GM12873 (cell line): ENCODE data around the gene DOCK1.

Source experiments
- TF ChIP-seq, protein P1 (sequence below): IDR thresholded peaks from 2 replicates; pipeline ENCODE4 v1.5.1; 2012; ENCODE audit warnings: low read depth, mild to moderate bottlenecking, moderate library complexity, low read length, control low read depth; ENCODE audit not compliant: insufficient read depth; ENCODE audit errors: missing control alignments

The DOCK1 gene

DNA sequence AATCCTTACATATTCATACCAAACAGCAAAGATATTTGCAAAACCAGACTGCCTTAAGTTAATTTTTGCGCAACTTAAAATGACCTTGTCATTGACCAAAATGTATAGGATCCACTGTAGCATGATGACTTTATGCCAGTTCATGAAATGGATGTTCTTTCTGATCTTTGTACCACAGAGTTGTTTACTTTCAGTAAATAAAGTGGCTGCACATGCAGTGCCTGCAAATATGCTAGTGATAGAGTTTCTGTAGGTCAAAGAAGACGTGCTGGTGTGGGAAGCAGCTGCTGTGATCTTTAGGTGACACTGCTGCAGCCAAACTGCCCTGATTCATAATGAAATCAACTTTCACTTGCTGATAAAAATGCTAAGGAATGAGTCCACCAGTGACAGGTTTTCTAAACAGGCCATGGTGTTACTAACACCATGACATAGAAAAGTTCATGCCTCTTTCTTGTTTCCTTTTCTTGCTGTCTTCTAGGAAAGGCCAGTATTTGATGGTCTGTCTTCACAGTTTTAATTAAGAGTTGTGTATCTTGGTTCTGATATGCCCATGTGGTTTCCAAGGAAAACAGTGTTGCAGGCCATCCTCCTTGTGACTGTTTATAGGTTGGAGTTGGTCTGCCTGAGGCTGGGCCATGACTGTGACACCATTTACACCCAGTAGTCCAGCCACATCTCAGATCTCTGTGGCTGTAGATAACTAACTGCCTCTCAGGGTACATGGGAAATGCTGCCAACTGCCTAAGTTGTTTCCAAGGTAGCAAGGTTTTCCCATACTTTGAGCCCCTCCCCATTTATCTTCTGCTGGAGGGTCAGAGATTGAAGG is 228.7 kb downstream of the DOCK1 start:
- TF ChIP-seq, protein P1, sequence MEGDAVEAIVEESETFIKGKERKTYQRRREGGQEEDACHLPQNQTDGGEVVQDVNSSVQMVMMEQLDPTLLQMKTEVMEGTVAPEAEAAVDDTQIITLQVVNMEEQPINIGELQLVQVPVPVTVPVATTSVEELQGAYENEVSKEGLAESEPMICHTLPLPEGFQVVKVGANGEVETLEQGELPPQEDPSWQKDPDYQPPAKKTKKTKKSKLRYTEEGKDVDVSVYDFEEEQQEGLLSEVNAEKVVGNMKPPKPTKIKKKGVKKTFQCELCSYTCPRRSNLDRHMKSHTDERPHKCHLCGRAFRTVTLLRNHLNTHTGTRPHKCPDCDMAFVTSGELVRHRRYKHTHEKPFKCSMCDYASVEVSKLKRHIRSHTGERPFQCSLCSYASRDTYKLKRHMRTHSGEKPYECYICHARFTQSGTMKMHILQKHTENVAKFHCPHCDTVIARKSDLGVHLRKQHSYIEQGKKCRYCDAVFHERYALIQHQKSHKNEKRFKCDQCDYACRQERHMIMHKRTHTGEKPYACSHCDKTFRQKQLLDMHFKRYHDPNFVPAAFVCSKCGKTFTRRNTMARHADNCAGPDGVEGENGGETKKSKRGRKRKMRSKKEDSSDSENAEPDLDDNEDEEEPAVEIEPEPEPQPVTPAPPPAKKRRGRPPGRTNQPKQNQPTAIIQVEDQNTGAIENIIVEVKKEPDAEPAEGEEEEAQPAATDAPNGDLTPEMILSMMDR = no peak

DNA sequence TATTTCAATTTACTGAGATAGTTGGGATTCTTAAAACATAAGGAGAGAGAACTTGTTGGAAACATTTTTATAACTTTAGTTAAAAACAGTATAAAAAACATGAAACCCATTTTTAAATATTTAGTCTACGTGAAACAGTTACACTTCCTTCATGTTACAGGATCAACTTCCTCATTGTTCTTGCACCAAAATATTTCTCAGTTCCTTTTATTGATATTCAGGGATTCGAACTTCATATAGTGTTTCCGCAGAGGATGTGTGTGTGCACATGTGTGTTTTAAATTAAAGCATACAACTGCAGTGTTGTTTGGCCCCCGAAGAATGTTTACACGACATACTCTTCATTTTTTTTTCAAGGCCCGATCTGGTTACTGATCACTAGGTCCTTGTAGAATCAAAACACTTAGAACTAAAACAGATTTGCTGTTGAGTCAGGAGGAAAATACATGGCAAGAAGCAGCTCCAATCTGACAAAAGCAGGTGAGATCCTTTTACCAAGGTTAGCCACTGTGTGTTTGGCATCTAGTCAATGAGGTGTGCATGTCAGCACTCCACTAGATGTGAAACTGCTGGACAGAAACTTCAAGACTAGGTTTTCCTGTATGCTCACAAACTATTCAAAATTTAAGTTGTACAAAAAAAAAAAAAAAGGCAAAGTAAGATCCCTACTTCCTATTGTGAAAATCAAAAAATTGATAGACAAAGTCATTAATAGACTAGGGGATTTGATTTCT is 230.8 kb downstream of the DOCK1 start:
- TF ChIP-seq, protein P1 = no peak

DNA sequence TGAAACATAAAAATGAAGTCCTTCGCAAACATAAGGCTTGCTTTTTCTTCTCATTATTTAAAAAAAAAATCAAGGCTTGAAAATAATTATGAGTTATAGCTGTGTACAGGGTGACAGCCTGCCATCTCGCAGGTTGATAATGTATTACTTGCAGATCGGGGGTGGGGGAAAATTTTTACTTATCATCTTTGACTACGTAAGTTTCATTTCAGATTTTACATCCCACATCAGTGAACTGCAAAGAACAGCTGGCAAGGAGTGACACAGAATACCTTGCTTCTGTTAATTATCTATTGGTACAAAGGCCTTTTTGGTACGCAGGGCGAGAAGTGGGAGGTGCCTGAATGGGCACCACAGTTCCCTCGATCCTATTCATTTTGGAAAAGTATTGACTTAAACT is 232.2 kb downstream of the DOCK1 start:
- TF ChIP-seq, protein P1 = no peak

DNA sequence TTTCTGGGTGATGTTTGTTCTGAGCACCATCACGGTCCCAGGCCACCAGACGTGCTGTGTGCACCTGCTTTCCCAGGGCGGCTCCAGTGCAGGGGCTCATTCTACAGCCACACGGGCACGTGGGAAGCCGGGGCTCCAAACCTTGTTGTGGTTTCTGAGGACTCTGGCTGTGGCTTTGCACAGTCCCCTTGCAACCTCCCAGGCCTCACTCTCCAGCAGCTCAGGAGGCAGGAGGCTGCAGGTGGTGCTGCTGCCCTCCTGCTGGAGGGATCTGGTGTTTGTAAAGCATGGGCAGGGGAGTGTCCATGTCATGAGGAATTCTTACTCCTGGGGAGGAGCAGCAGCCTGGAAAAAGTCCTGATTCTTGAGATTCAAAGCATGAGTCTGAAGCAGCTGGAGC is 236.9 kb downstream of the DOCK1 start:
- TF ChIP-seq, protein P1 = no peak

DNA sequence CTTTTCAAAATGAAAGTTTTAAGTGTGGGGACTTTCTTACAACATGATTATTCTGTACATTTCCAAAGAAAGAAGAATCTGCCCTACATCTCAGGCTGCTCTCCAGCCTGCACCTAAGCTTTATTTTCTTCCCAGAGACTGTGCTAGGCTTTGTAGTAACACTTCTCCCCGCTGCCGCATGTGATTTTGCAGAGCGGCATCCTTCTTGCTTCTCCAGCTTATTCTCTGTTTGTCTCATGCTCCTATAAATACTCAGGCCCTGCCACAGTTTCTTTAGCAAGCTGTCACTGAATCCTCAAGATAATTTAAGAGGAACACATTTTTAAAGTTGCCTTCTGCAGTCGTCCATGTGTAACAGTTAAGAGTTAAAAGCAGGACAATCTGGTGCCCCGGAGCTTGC is 237.6 kb downstream of the DOCK1 start:
- TF ChIP-seq, protein P1 = no peak

DNA sequence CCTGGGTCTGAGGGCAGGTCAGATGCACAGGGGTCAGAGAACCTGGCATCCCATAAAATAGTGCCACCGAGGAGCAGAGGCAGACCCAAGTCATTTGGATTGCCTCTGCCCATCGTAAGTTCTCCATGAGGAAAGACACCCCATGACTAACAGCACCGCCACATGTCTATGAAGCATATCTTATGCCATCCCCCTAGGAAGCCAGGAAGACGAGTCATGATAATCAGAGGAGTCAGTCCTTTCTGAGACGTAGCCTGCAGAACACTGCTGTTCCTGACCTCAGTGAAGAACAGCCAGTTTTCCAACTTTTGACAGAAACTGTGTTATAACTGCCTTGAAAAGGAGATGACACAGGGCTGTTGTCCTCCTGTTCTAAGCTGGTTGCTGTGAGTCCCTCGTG is 239.9 kb downstream of the DOCK1 start:
- TF ChIP-seq, protein P1 = no peak

DNA sequence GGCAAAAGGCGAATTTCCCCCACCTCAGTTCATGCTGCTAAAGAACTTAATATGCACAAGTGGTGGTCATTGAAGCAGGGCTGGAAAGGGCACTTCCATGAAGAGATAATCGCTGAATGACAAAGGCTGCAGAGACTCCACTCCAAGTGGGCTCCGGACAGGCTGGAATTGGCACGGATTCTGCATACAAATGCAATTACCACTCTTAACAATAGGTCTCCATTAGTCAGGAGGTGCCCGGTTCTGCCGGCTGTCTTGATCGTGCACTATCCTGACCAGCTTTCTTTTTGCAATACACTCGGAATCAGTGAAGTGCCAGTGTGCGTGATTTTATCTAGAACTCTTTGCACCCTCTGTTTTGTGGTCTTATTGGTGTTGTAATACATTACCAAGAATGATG is 241.4 kb downstream of the DOCK1 start:
- TF ChIP-seq, protein P1 = no peak
